Hematopoietic multipotent progenitor cell treated with erythropoietin and hydrocortisone succinate and interleukin-3 and kit ligand, for 8 days (in vitro differentiated cells): ENCODE data around the gene PPM1L.
A peak's percentile ranks its signal among the peaks of the same experiment; 100 is the strongest.
"Not testable (repeated sequence)": the region's sequence is repeated elsewhere in the genome, so short reads cannot be mapped to it uniquely, and the experiment has no call there.

ENCODE experiments used
- DNase-seq: peaks from one replicate; pipeline ENCODE4 v3.0.0-alpha.2; 2015

The PPM1L gene

GRCh38 chr3:160992712-160993111 is 236.7 kb downstream of the PPM1L start:
- DNase-seq, result no peak

- DNase-seq, result no peak
Observed at GRCh38 chr3:160996811-160997210, 240.8 kb downstream of the PPM1L start.

- DNase-seq, result no peak
Observed at GRCh38 chr3:160998581-160998980, 242.6 kb downstream of the PPM1L start.

GRCh38 chr3:160999274-160999673 is 243.2 kb downstream of the PPM1L start:
- DNase-seq, result no peak

GRCh38 chr3:161008086-161008485 is 252.1 kb downstream of the PPM1L start:
- no peak for DNase-seq

- DNase-seq, result not testable (repeated sequence)
Observed at GRCh38 chr3:161010151-161010550, 254.1 kb downstream of the PPM1L start.

GRCh38 chr3:161014843-161015749 is 259.1 kb downstream of the PPM1L start:
- no peak for DNase-seq

- DNase-seq, result peak; percentile 80
Observed at GRCh38 chr3:161016417-161017313, 260.6 kb downstream of the PPM1L start.

GRCh38 chr3:161017971-161018370 is 261.9 kb downstream of the PPM1L start:
- no peak for DNase-seq

- no peak for DNase-seq
Observed at GRCh38 chr3:161020256-161020655, 264.2 kb downstream of the PPM1L start.

- no peak for DNase-seq
Observed at GRCh38 chr3:161025911-161026310, 269.9 kb downstream of the PPM1L start.

- DNase-seq, result no peak
Observed at GRCh38 chr3:161026612-161027510, 270.8 kb downstream of the PPM1L start.

GRCh38 chr3:161028555-161029153 is 272.6 kb downstream of the PPM1L start:
- DNase-seq, result no peak

GRCh38 chr3:161031134-161031533 is 275.1 kb downstream of the PPM1L start:
- peak; percentile 8 for DNase-seq

GRCh38 chr3:161034913-161035550 is 279.0 kb downstream of the PPM1L start:
- peak; percentile 20 for DNase-seq

- peak; percentile 21 for DNase-seq
Observed at GRCh38 chr3:161035711-161036110, 279.7 kb downstream of the PPM1L start.

- no peak for DNase-seq
Observed at GRCh38 chr3:161038725-161039124, 282.7 kb downstream of the PPM1L start.

- no peak for DNase-seq
Observed at GRCh38 chr3:161042023-161042501, 286.0 kb downstream of the PPM1L start.

- no peak for DNase-seq
Observed at GRCh38 chr3:161043336-161044035, 287.5 kb downstream of the PPM1L start.

- no peak for DNase-seq
Observed at GRCh38 chr3:161049683-161050248, 293.7 kb downstream of the PPM1L start.
